ENCODE results near the gene HDAC8.

The HDAC8 gene

DNA sequence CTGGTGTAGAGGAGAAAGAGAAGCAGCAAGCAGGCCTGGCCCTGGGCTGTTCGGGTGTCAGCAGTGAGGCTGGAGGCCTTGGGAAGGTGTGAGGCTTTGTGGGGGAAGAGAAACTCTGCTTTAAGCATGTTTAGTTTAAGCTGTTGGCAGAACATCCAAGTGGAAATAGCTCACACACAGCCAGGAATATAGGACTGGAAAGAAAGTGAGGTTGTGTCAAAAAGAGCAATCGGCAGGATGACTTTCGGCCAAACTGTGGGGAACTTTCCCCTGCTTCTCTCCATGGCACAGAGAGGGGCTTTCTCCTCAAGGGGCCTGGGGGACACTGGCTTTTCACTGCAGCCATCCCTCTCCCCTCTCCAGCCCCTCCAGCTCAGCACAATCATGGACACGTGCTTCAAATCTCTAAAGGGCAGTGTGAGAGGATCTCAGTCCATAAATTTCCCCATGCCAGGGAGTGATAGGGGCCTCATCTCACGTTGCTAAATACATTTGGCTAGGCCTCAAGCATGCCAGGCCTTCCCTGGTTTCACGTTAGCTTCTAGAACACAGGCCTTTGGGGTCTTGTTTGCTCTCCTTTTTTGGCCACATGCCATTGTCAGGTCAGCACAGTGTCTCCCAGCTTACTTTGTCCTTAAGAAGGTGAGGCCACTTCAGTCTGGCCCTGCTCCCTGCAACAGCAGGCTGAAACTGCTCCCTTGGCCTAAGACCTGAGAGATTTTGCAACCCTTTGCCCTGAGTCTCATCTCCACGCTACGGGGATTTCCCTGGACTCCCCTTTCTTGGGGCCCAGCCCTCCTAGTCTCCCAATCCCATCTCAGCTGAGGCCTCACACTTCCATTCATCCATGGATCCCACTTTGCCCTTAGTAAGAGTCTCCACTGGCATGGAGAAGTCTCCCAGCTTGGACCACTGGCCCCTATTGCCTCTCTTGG, 258.7 kb downstream of the HDAC8 start:
- H3K4me3 ChIP-seq (ENCODE audit: low read depth, low read length), result no peak overlapping the region
- DNase-seq (ENCODE audit: low read depth, low spot score), result no peak
- ChIA-PET CTCF (no interaction called here), POLR2A (interaction anchor here (1.3 kb wide), 1 partner anchor 75 kb away, joined by 4 read pairs; the partner anchor contains the start of gene ERCC6L)
- TF ChIP-seq, protein P1, sequence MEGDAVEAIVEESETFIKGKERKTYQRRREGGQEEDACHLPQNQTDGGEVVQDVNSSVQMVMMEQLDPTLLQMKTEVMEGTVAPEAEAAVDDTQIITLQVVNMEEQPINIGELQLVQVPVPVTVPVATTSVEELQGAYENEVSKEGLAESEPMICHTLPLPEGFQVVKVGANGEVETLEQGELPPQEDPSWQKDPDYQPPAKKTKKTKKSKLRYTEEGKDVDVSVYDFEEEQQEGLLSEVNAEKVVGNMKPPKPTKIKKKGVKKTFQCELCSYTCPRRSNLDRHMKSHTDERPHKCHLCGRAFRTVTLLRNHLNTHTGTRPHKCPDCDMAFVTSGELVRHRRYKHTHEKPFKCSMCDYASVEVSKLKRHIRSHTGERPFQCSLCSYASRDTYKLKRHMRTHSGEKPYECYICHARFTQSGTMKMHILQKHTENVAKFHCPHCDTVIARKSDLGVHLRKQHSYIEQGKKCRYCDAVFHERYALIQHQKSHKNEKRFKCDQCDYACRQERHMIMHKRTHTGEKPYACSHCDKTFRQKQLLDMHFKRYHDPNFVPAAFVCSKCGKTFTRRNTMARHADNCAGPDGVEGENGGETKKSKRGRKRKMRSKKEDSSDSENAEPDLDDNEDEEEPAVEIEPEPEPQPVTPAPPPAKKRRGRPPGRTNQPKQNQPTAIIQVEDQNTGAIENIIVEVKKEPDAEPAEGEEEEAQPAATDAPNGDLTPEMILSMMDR (IDR thresholded peaks at IDR 0.05; ENCODE audit: insufficient read depth, low read length, missing control alignments), result no peak

- TF ChIP-seq, protein P1 (IDR thresholded peaks at IDR 0.05; ENCODE audit: insufficient read depth, low read length, missing control alignments), result no peak
- no peak for DNase-seq (ENCODE audit: low read depth, low spot score)
- no peak overlapping the region for H3K4me3 ChIP-seq (ENCODE audit: low read depth, low read length)
- ChIA-PET CTCF (no interaction called here), POLR2A (no interaction called here)
These were observed 260.2 kb downstream of the HDAC8 start for GRCh38 chrX:72312311-72312940.

DNA sequence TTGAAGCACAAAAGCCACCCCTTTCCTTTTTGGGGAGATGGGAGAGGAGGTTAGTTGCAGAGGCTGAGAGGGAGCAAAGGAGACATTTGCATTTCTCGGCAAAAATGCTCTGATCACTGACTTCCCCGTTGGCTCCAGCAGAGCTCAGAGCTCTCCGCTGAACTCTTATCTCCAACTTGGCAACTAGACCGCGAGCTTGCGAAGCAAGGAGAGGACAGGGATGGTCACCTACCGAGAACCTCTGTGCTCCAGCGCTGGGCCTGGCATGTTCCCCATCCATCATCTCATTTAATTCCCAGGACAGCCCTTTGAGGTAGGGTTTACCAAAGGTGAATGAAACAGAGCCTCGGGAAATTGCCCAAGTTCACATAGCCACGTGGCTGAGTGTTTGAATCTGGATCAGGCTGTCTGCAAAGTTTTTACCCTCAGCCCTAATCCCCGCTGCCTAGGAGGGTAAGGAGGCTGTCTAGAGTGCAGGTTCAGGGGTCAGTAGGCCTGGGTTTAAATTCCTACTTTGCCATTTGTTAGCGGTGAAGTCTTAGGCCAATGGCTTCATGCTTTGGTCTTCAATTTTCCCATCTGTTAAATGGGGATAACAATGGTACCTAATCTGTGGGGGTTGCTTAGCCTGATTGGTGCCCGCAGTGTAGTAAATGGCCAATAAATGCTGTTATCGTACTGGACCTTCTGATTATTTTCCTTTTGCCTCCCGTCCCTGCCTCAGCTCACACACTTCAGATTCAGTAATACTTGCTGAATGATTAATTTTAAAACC, 263.2 kb downstream of the HDAC8 start:
- DNase-seq (ENCODE audit: low read depth, low spot score), result no peak
- POLR2A ChIA-PET, result no interaction called here
- TF ChIP-seq, protein P1 (IDR thresholded peaks at IDR 0.05; ENCODE audit: insufficient read depth, low read length, missing control alignments), result no peak
- CTCF ChIA-PET, result interaction anchor here (1.4 kb wide), 1 partner anchor 32 kb away, joined by 4 read pairs; the partner anchor contains the start of gene RPS4X
- H3K4me3 ChIP-seq (ENCODE audit: low read depth, low read length), result peak overlapping the region; percentile 36; the same call in 1 of the 2 replicates

DNA sequence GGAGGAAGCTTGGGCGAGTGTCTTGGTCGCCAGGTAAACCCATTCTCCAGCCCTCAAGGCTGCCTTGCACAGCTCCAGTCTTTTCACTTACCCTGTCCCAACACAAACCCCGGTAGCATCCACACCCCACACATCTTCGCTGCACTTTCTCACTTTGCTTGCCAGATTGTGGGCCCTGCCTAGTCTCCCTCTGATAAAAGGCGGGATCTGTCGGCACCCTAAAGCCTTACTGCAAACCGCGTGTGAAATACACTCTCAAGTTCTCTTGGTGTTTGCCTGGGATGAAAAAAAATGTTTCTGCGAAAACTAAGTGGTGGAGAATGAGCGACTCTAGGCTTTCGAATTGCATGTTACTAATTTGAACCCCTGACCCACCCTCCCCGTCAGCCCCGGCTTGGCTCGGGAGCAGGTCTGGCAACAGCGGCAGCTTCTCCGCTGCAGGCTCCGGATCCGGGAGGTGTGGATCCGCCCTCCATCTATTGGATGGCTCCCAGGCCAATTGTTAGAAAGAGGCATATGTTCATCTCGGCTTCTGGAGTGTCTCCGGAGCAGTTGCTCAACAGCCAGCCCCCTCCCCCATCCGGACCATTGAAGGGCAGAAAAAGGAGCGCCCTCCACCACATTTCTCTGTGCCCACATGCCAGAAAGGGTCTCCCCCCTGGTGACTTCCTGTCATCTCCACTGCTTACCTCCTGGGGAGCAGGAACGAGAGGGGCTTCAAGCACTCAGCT, 263.9 kb downstream of the HDAC8 start:
- TF ChIP-seq, protein P1 (IDR thresholded peaks at IDR 0.05; ENCODE audit: insufficient read depth, low read length, missing control alignments), result no peak
- ChIA-PET POLR2A (no interaction called here), CTCF (interaction anchor here (1.4 kb wide), 1 partner anchor 31 kb away, joined by 4 read pairs; the partner anchor contains the start of gene RPS4X)
- peak overlapping the region; percentile 36; the same call in 1 of the 2 replicates for H3K4me3 ChIP-seq (ENCODE audit: low read depth, low read length)
- DNase-seq (ENCODE audit: low read depth, low spot score), result peak; percentile 4

GRCh38 chrX:72308209-72308565, 264.5 kb downstream of the HDAC8 start:
- no peak overlapping the region for H3K4me3 ChIP-seq (ENCODE audit: low read depth, low read length)

More at GRCh38 chrX:72308209-72308565, 264.5 kb downstream of the HDAC8 start:
- TF ChIP-seq, protein P1 (IDR thresholded peaks at IDR 0.05; ENCODE audit: insufficient read depth, low read length, missing control alignments), result no peak
- POLR2A ChIA-PET, result no interaction called here
- CTCF ChIA-PET, result interaction anchor here (0.9 to 1.4 kb wide), 2 partner anchors 31 to 33 kb away, joined by 4 read pairs; partner anchors contain the start of gene RPS4X
- DNase-seq (ENCODE audit: low read depth, low spot score), result no peak

All from AG04449 (cell line).